GM21360 (cell line): ENCODE results near the gene CEP85L.

Experiments used
- ATAC-seq: cut with Tn5 transposase; IDR thresholded peaks from one replicate; pipeline ENCODE4 v1.9.1; 2021; ENCODE audit warnings: mild to moderate bottlenecking, moderate library complexity; ENCODE audit not compliant: unreplicated experiment

Gene CEP85L

GRCh38 chr6:118546164-118546879, 105.1 kb downstream of the CEP85L start:
- ATAC-seq = no peak

- no peak for ATAC-seq
Observed at GRCh38 chr6:118544105-118544504, 107.3 kb downstream of the CEP85L start.

- no peak for ATAC-seq
Observed at GRCh38 chr6:118542184-118542952, 109.0 kb downstream of the CEP85L start.

- ATAC-seq = no peak
Observed at GRCh38 chr6:118537574-118537973, 113.8 kb downstream of the CEP85L start.

GRCh38 chr6:118536478-118536877, 114.9 kb downstream of the CEP85L start:
- no peak for ATAC-seq

GRCh38 chr6:118535176-118535844, 116.1 kb downstream of the CEP85L start:
- ATAC-seq = no peak

GRCh38 chr6:118530942-118531341, 120.4 kb downstream of the CEP85L start:
- ATAC-seq = no peak

GRCh38 chr6:118529756-118530155, 121.6 kb downstream of the CEP85L start:
- no peak for ATAC-seq

- no peak for ATAC-seq
Observed at GRCh38 chr6:118528129-118528528, 123.3 kb downstream of the CEP85L start.

- no peak for ATAC-seq
Observed at GRCh38 chr6:118525913-118526780, 125.2 kb downstream of the CEP85L start.

GRCh38 chr6:118524686-118525085, 126.7 kb downstream of the CEP85L start:
- no peak for ATAC-seq

- ATAC-seq = no peak
Observed at GRCh38 chr6:118523216-118523615, 128.2 kb downstream of the CEP85L start.

- ATAC-seq = no peak
Observed at GRCh38 chr6:118522422-118522821, 129.0 kb downstream of the CEP85L start.

GRCh38 chr6:118514689-118515088, 136.7 kb downstream of the CEP85L start:
- no peak for ATAC-seq

GRCh38 chr6:118511930-118512715, 139.3 kb downstream of the CEP85L start:
- no peak for ATAC-seq

GRCh38 chr6:118509009-118509617, 142.3 kb downstream of the CEP85L start:
- ATAC-seq = no peak

- ATAC-seq = no peak
Observed at GRCh38 chr6:118507636-118508035, 143.8 kb downstream of the CEP85L start.

GRCh38 chr6:118506071-118506638, 145.2 kb downstream of the CEP85L start:
- ATAC-seq = no peak

- no peak for ATAC-seq
Observed at GRCh38 chr6:118505656-118506055, 145.7 kb downstream of the CEP85L start.
